ENCODE measurements around the gene RCN2. TPM values are rescaled to one million over a fixed set of nuclear protein-coding genes. Genes with fewer than 3 reads are reported as not detected.

Gene RCN2
- total and polyA plus RNA-seq, 2 of the 8 experiments (the other 6 are each of a cell fraction or from before 2014, with no cell fraction given) = 65.6 to 137 TPM

DNA sequence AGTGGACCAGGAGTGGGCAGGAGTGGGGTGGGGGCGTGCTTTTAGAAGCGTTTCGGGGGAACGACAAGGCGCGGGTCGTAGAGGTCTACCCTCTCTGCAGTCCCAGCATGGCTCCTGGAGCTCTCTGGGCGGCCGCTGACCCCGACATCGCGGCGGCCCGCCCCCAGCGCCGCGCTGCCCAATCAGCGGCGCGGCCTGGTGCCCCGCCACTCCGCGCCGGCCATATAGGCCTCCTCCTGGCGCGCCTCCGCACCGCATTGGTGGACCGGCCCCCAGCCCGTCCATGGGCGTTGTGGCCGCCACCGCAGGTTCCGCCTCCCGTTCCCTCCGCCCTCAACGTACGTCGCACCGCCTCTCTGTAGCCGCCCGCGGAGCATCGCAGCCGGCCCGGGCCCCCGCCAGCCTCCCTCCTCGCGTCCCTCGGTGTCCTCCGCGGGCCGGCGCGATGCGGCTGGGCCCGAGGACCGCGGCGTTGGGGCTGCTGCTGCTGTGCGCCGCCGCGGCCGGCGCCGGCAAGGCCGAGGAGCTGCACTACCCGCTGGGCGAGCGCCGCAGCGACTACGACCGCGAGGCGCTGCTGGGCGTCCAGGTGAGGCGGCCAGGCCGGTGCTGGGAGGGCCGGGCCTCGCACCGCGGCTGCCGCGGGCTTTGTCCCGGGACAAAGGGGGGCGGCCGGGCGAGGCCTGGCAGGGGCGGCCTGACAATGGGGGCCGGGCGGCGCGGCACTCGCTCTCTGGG is at the start of gene RCN2 (continued):
- TF ChIP-seq SIN3A (conservative IDR thresholded peaks at IDR 0.05 in 1 of 2, IDR thresholded peaks at IDR 0.05 in 1 of 2; ENCODE audit: low read depth in 1 of 2, low read length in 2 of 2) = peak in 1 of 2 experiments; percentile 15; a peak in 1 of 4 replicates
- TF ChIP-seq ASH2L (IDR thresholded peaks at IDR 0.05; ENCODE audit: low read length) = peak; percentile 53
- 0 out of 2 replicates have a peak, but pooled peaks have one; percentile 5 for TF ChIP-seq TEAD4 (IDR thresholded peaks at IDR 0.05; ENCODE audit: low read depth, low read length)
- TF ChIP-seq POLR2AphosphoS5 (IDR thresholded peaks at IDR 0.05; ENCODE audit: low read depth, low read length) = peak; percentile 84
- TF ChIP-seq CTCF (IDR thresholded peaks at IDR 0.05; ENCODE audit: control extremely low read depth in 1 of 3, insufficient read depth in 1 of 3, low read depth in 1 of 3, low read length in 3 of 3) = no peak
- TF ChIP-seq TAF1 (IDR thresholded peaks at IDR 0.05; ENCODE audit: low read depth, low read length) = peak; percentile 84
- no peak for TF ChIP-seq BCL11A (IDR thresholded peaks at IDR 0.05; ENCODE audit: low read depth in 2 of 2, low read length in 2 of 2)
- no peak for TF ChIP-seq SIX5 (IDR thresholded peaks at IDR 0.05; ENCODE audit: low read depth, low read length)
- peak; percentile 78 for TF ChIP-seq KDM4A (IDR thresholded peaks at IDR 0.05; ENCODE audit: low read depth, low read length, severe bottlenecking)
- TF ChIP-seq ZNF274 (IDR thresholded peaks at IDR 0.05; ENCODE audit: borderline replicate concordance, extremely low read depth, low read length) = no peak
- no peak for TF ChIP-seq NRF1 (IDR thresholded peaks at IDR 0.05; ENCODE audit: low read depth, low read length)
- TF ChIP-seq POU5F1 (IDR thresholded peaks at IDR 0.05; ENCODE audit: low read depth, low read length) = no peak
- peak; percentile 60 to 82 for TF ChIP-seq POLR2A (IDR thresholded peaks at IDR 0.05; ENCODE audit: control extremely low read depth in 1 of 2, low read depth in 2 of 2, low read length in 2 of 2)
- no peak for TF ChIP-seq KDM5A (IDR thresholded peaks at IDR 0.05; ENCODE audit: low read length)
- no peak for TF ChIP-seq MAFK (IDR thresholded peaks at IDR 0.05; ENCODE audit: low read depth, low read length)

Measured in H1 (cell line).